GM13976 (cell line): Measurements from ENCODE around the gene SNAP47.

Experiments
- DNase-seq: peaks from one replicate; pipeline ENCODE4 v3.0.0; 2012; ENCODE audit warnings: low spot score
- CTCF ChIP-seq: IDR thresholded peaks from 2 replicates; pipeline ENCODE4 v1.5.1; 2012; ENCODE audit warnings: borderline replicate concordance, mild to moderate bottlenecking; ENCODE audit not compliant: insufficient read depth; ENCODE audit errors: extremely low read depth, missing control alignments, control extremely low read depth
- in situ Hi-C: fragments of 300-500 bp; cut with MboI; formaldehyde crosslinking; loops from one replicate; pipeline ENCODE4 v1.12.0; 2022; ENCODE audit warnings: low sequenced_read_pairs, mixed read lengths, inconsistent platforms; ENCODE audit not compliant: unreplicated experiment

The SNAP47 gene

DNA sequence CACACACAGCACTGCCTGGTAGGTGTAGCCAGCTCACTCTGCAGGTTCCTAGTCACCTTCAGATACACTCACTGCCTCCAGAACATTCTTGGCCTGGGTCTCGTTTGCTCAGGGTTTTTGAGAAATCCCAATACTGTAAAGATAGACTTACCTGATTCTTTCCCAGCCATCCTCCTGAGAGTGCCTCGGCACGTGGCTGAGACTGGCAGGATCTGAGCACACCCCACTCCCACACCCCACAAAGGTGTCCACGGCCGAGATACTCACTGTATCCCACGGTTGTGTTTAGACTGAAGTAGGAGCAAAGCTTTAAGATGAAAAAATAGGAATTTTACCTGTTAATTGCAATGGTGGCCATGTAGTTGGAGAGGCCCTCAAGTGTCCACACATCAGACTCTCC is 33.4 kb downstream of the SNAP47 start:
- no peak for TF ChIP-seq CTCF
- in situ Hi-C loops: no loop called here
- no peak for DNase-seq

DNA sequence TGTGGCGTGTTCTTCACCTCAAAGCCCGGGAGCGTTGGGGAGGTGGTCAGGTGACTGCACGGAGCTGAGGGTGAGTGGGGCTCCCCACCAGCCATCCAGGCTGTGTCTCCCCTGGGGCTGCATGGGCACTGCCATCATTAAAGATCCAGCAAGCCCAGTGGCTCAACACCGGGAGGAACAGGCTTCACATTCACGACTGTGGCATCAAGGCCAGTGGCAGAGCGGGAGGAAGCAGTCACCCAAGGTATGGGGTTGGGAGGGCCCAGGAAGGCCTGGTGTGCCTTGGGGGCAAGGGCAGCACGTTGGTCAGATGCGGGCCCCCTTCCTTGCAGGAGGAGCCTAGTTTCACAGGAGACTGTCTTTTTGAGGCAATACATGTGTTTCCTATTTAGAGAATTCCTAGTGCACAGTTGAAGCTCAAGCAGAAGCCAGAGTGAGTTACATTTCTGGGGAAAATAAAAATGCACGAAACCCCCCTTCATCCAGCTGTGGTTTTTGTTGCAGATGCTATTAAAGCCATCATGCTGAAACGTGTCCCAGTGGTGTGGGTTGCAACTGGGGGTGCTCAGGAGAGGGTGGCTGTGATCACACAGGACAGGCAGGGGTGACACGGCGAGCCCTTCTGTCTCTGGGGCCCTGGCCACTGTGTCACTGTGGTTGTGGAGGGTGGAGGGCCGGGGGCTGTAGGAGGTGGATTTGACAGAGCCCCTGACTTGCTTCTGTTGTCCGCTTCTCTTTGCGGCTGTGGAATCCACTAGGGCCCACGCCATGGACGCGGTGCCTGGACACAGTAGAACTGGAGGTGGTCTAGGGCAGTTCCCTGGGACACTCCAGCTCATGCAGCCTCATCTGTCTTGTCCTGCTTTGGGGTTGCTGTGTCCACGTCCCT is 34.1 kb downstream of the SNAP47 start:
- no peak for DNase-seq
- in situ Hi-C loops: no loop called here
- no peak for TF ChIP-seq CTCF

GRCh38 chr1:227769936-227770494 is 34.8 kb downstream of the SNAP47 start:
- in situ Hi-C loops: no loop called here
- TF ChIP-seq CTCF: no peak
- no peak for DNase-seq

DNA sequence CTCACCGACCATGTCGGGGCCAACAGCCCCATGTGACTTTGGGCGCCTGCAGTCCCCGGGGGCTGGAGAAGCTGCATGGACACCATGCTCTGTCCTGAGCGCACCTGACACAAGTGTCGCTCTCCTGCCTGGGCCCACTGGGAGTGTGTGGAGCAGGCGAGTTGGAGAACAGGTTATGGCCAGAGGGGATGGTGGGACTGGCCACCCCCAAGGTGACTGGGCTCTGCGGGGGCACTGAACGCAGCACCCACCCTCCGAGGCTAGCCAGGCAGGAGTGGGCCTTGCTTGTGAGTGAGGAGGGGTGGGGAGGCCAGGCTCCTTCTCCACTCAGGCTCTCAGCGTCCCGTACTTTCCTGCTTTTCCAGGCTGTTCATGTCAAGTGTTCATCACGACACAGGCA is 35.6 kb downstream of the SNAP47 start:
- no peak for DNase-seq
- no peak for TF ChIP-seq CTCF
- in situ Hi-C loops: no loop called here

DNA sequence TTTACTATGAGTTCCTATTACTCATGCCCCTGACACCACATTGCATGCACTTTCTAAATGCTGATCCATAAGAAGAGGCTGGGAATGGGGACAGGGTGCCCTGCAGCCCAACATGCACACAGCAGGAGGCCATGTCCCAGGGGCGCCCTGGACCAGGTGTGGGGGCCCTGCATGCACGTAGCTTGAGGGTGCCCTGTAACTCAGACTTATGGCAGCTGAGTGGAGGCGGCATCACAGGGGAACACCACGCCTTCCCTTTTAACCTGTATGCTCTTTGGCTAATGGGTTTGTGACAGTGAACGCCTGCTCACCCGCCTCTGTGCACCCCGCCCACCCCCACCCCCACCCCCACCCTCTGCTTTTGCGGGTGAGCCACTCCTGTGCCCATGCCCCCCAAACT is 36.1 kb downstream of the SNAP47 start:
- in situ Hi-C loops: no loop called here
- no peak for DNase-seq
- TF ChIP-seq CTCF: no peak

DNA sequence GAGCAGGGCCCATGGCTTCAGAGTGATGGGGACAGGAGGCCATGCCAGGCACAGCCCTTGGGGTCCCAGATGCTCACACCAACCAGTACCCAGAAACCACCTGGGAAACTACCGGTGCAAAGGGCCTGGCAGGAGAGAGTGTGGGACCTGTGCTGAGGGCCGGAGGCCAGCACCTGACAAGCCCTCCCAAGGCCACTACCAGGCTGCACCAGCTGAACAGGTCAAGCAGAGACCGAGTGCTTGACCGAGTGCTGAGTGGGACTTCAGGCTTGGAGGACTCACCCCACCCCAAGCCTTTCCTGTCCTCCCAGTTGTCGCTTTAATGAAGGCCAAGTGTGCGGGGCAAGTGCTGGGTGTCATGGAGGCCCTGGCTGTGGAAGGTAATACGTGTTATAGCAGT is 36.5 kb downstream of the SNAP47 start:
- no peak for DNase-seq
- no peak for TF ChIP-seq CTCF
- in situ Hi-C loops: no loop called here
